IMR-90 (cell line): ENCODE results near the gene COL4A1. TPM values are rescaled to one million over a fixed set of nuclear protein-coding genes. Genes with fewer than 3 reads are reported as not detected.

Source experiments
- ATAC-seq: fragments of 200-7000 bp; cut with Tn5 transposase; 2 replicates; pipeline ENCODE4 v1.9.1; 2020; ENCODE audit warnings: low read depth, mild to moderate bottlenecking, moderate library complexity
- BruUV-seq: library from RNA; stranded (reverse); fragments of 400-500 nt; replicated peaks from 2 replicates; lab custom pipeline; 2021; lab: Mats Ljungman, UMichigan
- CTCF ChIA-PET: fragments of 300-600 bp; formaldehyde crosslinking; extraction: SDS; loops from one replicate; lab custom pipeline; 2021; ENCODE audit warnings: antibody characterized with exemption; lab: Yijun Ruan, JAX
- POLR2A ChIA-PET: fragments of 300-600 bp; sonication (Branson Sonifier 250); formaldehyde crosslinking; loops from one replicate; lab custom pipeline; 2022; ENCODE audit warnings: antibody characterized with exemption; ENCODE audit not compliant: unreplicated experiment; lab: Charles Lee
- DNase-seq: peaks from one replicate; pipeline ENCODE4 v3.0.0; 2013
- H2AFZ ChIP-seq: replicated peaks from 2 replicates; pipeline ENCODE3; 2013; ENCODE audit warnings: low read length, mild to moderate bottlenecking; ENCODE audit not compliant: poor library complexity
- H2AK5ac ChIP-seq: 2 replicates; pipeline ENCODE4 v1.6.1; 2013; ENCODE audit warnings: low read depth, low read length, inconsistent platforms
- H2AK9ac ChIP-seq: replicated peaks from 2 replicates; pipeline ENCODE3; 2013; ENCODE audit warnings: mild to moderate bottlenecking, low read depth, low read length, moderate library complexity; ENCODE audit not compliant: poor library complexity
- H2BK120ac ChIP-seq: 2 replicates; pipeline ENCODE4 v1.6.1; 2013; ENCODE audit warnings: low read depth, low read length, inconsistent platforms
- H2BK15ac ChIP-seq: 3 replicates; pipeline ENCODE4 v1.6.1; 2013; ENCODE audit warnings: low read depth, low read length, inconsistent platforms
- H2BK20ac ChIP-seq: 2 replicates; pipeline ENCODE4 v1.6.1; 2013; ENCODE audit warnings: low read depth, mild to moderate bottlenecking, inconsistent platforms, low read length, moderate library complexity
- H2BK5ac ChIP-seq: 2 replicates; pipeline ENCODE4 v1.6.1; 2013; ENCODE audit warnings: mild to moderate bottlenecking, low read depth, low read length, inconsistent platforms; ENCODE audit not compliant: poor library complexity, severe bottlenecking
- H3K14ac ChIP-seq: replicated peaks from 2 replicates; pipeline ENCODE4 v1.6.1; 2013; ENCODE audit warnings: low read depth, low read length, inconsistent platforms
- H3K18ac ChIP-seq: 2 replicates; pipeline ENCODE4 v1.6.1; 2013; ENCODE audit warnings: low read depth, low read length, control low read depth
- H3K23ac ChIP-seq: 2 replicates; pipeline ENCODE4 v1.6.1; 2013; ENCODE audit warnings: low read depth, low read length, inconsistent platforms
- H3K27ac ChIP-seq: 2 replicates; pipeline ENCODE4 v1.5.1; 2013; ENCODE audit warnings: mild to moderate bottlenecking, control low read depth, low read length; ENCODE audit not compliant: insufficient read depth
- H3K27me3 ChIP-seq: 2 replicates; pipeline ENCODE4 v1.6.1; 2013; ENCODE audit warnings: low read length; ENCODE audit not compliant: control insufficient read depth, insufficient read depth
- H3K36me3 ChIP-seq: 2 replicates; pipeline ENCODE4 v1.6.1; 2013; ENCODE audit warnings: low read length, mixed read lengths; ENCODE audit not compliant: control insufficient read depth, insufficient read depth
- H3K4ac ChIP-seq: 2 replicates; pipeline ENCODE4 v1.6.1; 2013; ENCODE audit warnings: low read depth, low read length, inconsistent platforms
- H3K4me1 ChIP-seq: 2 replicates; pipeline ENCODE4 v1.6.1; 2013; ENCODE audit warnings: low read length, mixed read lengths; ENCODE audit not compliant: control insufficient read depth, insufficient read depth
- H3K4me2 ChIP-seq: 2 replicates; pipeline ENCODE4 v1.6.1; 2013; ENCODE audit warnings: low read depth, mild to moderate bottlenecking, control low read depth, low read length, moderate library complexity
- H3K4me3 ChIP-seq: 2 replicates; pipeline ENCODE4 v1.5.1; 2013; ENCODE audit warnings: low read depth, mild to moderate bottlenecking, control low read depth, low read length, moderate library complexity; ENCODE audit not compliant: insufficient read depth
- H3K56ac ChIP-seq: 2 replicates; pipeline ENCODE4 v1.6.1; 2013; ENCODE audit warnings: low read length, inconsistent platforms; ENCODE audit not compliant: insufficient read depth; ENCODE audit errors: extremely low read depth
- H3K79me1 ChIP-seq, 2 experiments: 2 replicates each; pipeline ENCODE4 v1.6.1; 2013; ENCODE audit warnings: low read length in 2 of 2, inconsistent platforms in 1 of 2, low read depth in 1 of 2
- H3K9ac ChIP-seq: 2 replicates; pipeline ENCODE4 v1.6.1; 2013; ENCODE audit warnings: low read depth, low read length, control low read depth
- H3K9me1 ChIP-seq: 2 replicates; pipeline ENCODE4 v1.6.1; 2013; ENCODE audit warnings: low read length, inconsistent platforms; ENCODE audit not compliant: insufficient read depth
- H3K9me3 ChIP-seq: 2 replicates; pipeline ENCODE4 v1.6.1; 2013; ENCODE audit warnings: low read length; ENCODE audit not compliant: control insufficient read depth, insufficient read depth
- H4K20me1 ChIP-seq: 2 replicates; pipeline ENCODE4 v1.6.1; 2013; ENCODE audit warnings: low read length, inconsistent platforms; ENCODE audit not compliant: insufficient read depth
- H4K5ac ChIP-seq: 2 replicates; pipeline ENCODE4 v1.6.1; 2013; ENCODE audit warnings: mild to moderate bottlenecking, low read depth, low read length, control low read depth
- H4K8ac ChIP-seq, 2 experiments: 2 replicates each; pipeline ENCODE4 v1.6.1; 2013; ENCODE audit warnings: low read depth in 2 of 2, low read length in 2 of 2, control low read depth in 1 of 2, inconsistent platforms in 1 of 2
- H4K91ac ChIP-seq: 2 replicates; pipeline ENCODE4 v1.6.1; 2013; ENCODE audit warnings: low read depth, low read length, inconsistent platforms; ENCODE audit not compliant: insufficient read depth
- CEBPB ChIP-seq: IDR thresholded peaks from 2 replicates; pipeline ENCODE4 v1.6.1; 2012; ENCODE audit warnings: low read depth, low read length, improper control_type of control experiment
- POLR2A ChIP-seq: IDR thresholded peaks from 2 replicates; pipeline ENCODE4 v1.6.1; 2012; ENCODE audit warnings: mild to moderate bottlenecking, low read depth, low read length
- RCOR1 ChIP-seq: IDR thresholded peaks from 2 replicates; pipeline ENCODE4 v1.6.1; 2012; ENCODE audit warnings: mild to moderate bottlenecking, low read length, improper control_type of control experiment; ENCODE audit not compliant: insufficient replicate concordance
- SMC3 ChIP-seq: fragments of 150-350 bp; IDR thresholded peaks from 2 replicates; pipeline ENCODE4 v1.6.1; 2016; ENCODE audit warnings: low read depth, mild to moderate bottlenecking, antibody characterized with exemption, low read length, moderate library complexity
- WGBS, 2 experiments: methylation state at CpG; one replicate each; pipeline versions ENCODE4 v1.1.5 to v1.1.7; 2013; ENCODE audit warnings: missing lambda C conversion rate in 2 of 2; ENCODE audit not compliant: insufficient read length in 1 of 2; ENCODE audit errors: extremely low coverage in 2 of 2; 5-methylcytosine and 5-hydroxymethylcytosine counted together
- dilution Hi-C: fragments of 300-500 bp; cut with HindIII; formaldehyde crosslinking; loops from one replicate; pipeline ENCODE4 v1.14.3; 2018; ENCODE audit warnings: low sequenced_read_pairs; ENCODE audit not compliant: unreplicated experiment
- in situ Hi-C: fragments of 300-500 bp; cut with MboI; formaldehyde crosslinking; loops from 3 replicates; pipeline ENCODE4 v1.14.3; 2019; ENCODE audit warnings: low sequenced_read_pairs, inconsistent platforms, mixed read lengths
- intact Hi-C: fragments of 100-400 bp; cut with micrococcal nuclease; formaldehyde crosslinking; loops from 2 replicates; pipeline ENCODE4 v1.10.0; 2022
- polyA plus RNA-seq, 3 experiments: library from polyadenylated mRNA; depleted of rRNA; stranded (reverse); fragments of >200 nt; gene quantifications; 2 replicates each; pipeline ENCODE4 v1.2.3, GENCODE V29; 2012; ENCODE audit warnings: low replicate concordance in 1 of 3
- total RNA-seq: library from RNA; depleted of rRNA; stranded (reverse); fragments of >200 nt; gene quantifications from 2 replicates; pipeline ENCODE4 v1.2.3, GENCODE V29; 2012

The COL4A1 gene
- total and polyA plus RNA-seq, 2 of the 4 experiments (the other 2 are of a cell fraction): 230 to 337 TPM

DNA sequence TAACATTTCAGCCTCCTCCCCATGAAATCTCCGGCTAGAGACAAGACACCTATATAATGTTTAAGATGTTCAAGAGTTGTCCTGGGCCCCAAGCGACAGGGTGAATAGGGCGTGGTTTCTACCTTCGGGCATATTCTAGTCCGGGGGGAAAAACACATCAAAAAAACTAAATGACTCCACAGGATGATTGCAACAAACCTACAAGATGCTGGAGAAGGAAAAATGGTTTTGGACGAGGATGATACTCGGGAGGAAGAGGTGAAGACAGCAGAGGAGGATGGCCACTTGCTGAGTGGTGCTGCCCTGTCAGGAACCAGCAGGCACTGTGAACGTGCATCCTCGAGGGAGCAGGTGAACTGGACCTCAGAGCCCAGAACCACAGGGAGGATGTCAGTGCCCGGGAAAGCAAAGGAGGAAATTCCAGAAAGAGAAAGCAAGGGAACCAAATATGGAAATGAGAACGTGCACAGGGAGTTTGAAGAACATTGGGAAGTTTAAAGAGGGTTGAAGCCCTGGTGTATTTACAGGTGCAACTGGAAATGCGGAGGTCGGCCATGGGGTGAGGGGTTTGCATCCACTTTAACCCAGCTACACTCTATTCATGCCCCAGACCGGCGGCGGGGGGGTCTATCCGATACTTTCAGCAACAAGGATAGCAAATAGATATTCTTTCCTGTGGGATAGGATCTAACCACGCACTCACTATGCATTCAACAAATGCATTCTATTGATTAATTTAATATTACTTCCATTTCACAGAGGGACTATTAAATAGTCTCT lies 50.6 kb downstream of the COL4A1 start:
- H2BK120ac ChIP-seq: no peak overlapping the region; the same call in none of the 2 replicates
- H2BK20ac ChIP-seq: peak overlapping the region; percentile 66; the same call in 1 of the 2 replicates
- H3K9ac ChIP-seq: no peak overlapping the region
- TF ChIP-seq POLR2A (no peak), CEBPB (no peak), SMC3 (no peak), RCOR1 (no peak)
- peak overlapping the region; percentile 73 for H3K18ac ChIP-seq
- H3K9me3 ChIP-seq: no peaks in the 10 kb centered on the region
- peak overlapping the region; percentile 63 for H2AK9ac ChIP-seq
- POLR2A ChIA-PET: no interaction called here
- peaks cover 42% of the 10 kb centered on the region for H4K20me1 ChIP-seq
- H3K36me3 ChIP-seq: peaks cover 7% of the 10 kb centered on the region
- H3K56ac ChIP-seq: no peak overlapping the region
- ATAC-seq: no peak
- no peak overlapping the region for H3K4me2 ChIP-seq
- CTCF ChIA-PET: no interaction called here
- no TSS peak for BruUV-seq
- 93% methylated on average over 3 of the region's 18 CpGs; no CpG with 5 or more reads in 1 of the 2 experiments for WGBS, 2 experiments
- H4K91ac ChIP-seq: peak overlapping the region; percentile 67
- H3K27ac ChIP-seq: peak overlapping the region; percentile 56
- no peak overlapping the region for H2AFZ ChIP-seq
- peak overlapping the region; percentile 76; the same call in 2 of the 3 replicates for H2BK15ac ChIP-seq
- H2AK5ac ChIP-seq: peak overlapping the region; percentile 97
- peak overlapping the region; percentile 86; the same call in 1 of the 2 replicates for H3K23ac ChIP-seq
- H4K5ac ChIP-seq: peak overlapping the region; percentile 30
- H3K9me1 ChIP-seq: peaks cover 34% of the 10 kb centered on the region
- peaks cover 28% of the 10 kb centered on the region for H3K4me1 ChIP-seq
- in situ Hi-C loops: no loop called here
- H3K4ac ChIP-seq: peak overlapping the region; percentile 89
- peaks cover 25 to 63% of the 10 kb centered on the region in 2 experiments for H3K79me1 ChIP-seq
- no peaks in the 10 kb centered on the region for H3K27me3 ChIP-seq
- DNase-seq: no peak
- peak overlapping the region; percentile 78 for H3K14ac ChIP-seq
- intact Hi-C loops: no loop called here
- H2BK5ac ChIP-seq: peak overlapping the region; percentile 43
- H3K4me3 ChIP-seq: no peak overlapping the region
- peak overlapping the region in 1 of 2 experiments; percentile 54; a peak in 2 of 4 replicates for H4K8ac ChIP-seq
- dilution Hi-C loops: no loop called here
